Keratinocyte (primary cell): ENCODE results near the gene PDE9A. TPM values are rescaled to one million over a fixed set of nuclear protein-coding genes. Genes with fewer than 3 reads are reported as not detected.
"Not testable (repeated sequence)": the region's sequence is repeated elsewhere in the genome, so short reads cannot be mapped to it uniquely, and the experiment has no call there.

Source experiments
- DNase-seq: peaks from one replicate; pipeline ENCODE4 v3.0.0-alpha.2; 2011; ENCODE audit warnings: low read depth, missing footprints, low spot score
- FAIRE-seq: peaks from 2 replicates; lab custom pipeline; 2011; peaks lifted over from hg19 to GRCh38; lab: Jason Lieb, UNC
- H2AFZ ChIP-seq: 2 replicates; pipeline ENCODE4 v1.6.0; 2012; ENCODE audit warnings: low read length, control low read depth, inconsistent platforms; ENCODE audit not compliant: control insufficient read depth
- H3K27ac ChIP-seq: 2 replicates; pipeline ENCODE4 v1.5.1; 2011; ENCODE audit warnings: low read length; ENCODE audit not compliant: control insufficient read depth, insufficient read depth
- H3K27me3 ChIP-seq: 3 replicates; pipeline ENCODE4 v1.6.0; 2011; ENCODE audit warnings: low read length; ENCODE audit not compliant: control insufficient read depth, insufficient read depth; ENCODE audit errors: extremely low read depth
- H3K36me3 ChIP-seq, 2 experiments: 2 replicates in 1 of 2; 3 replicates in 1 of 2; pipeline ENCODE4 v1.5.1; 2011; ENCODE audit warnings: low read length in 2 of 2, mild to moderate bottlenecking in 1 of 2; ENCODE audit not compliant: control insufficient read depth in 2 of 2, insufficient read depth in 2 of 2; ENCODE audit errors: extremely low read depth in 1 of 2
- H3K4me1 ChIP-seq: 3 replicates; pipeline ENCODE4 v1.5.1; 2011; ENCODE audit warnings: low read length; ENCODE audit not compliant: control insufficient read depth, insufficient read depth; ENCODE audit errors: extremely low read depth
- H3K4me2 ChIP-seq: 3 replicates; pipeline ENCODE4 v1.6.0; 2011; ENCODE audit warnings: low read depth, low read length; ENCODE audit not compliant: control insufficient read depth, insufficient read depth; ENCODE audit errors: extremely low read depth
- H3K4me3 ChIP-seq, 3 experiments: fragments of 200-600 bp in 1 of 3; sonication (generic) in 1 of 3; 2 replicates in 2 of 3; 3 replicates in 1 of 3; pipeline ENCODE4 v1.5.1; 2011 to 2016; ENCODE audit warnings: low read length in 3 of 3, mild to moderate bottlenecking in 3 of 3, control low read depth in 2 of 3, inconsistent platforms in 1 of 3, low read depth in 1 of 3, mixed read lengths in 1 of 3, mixed run types in 1 of 3, moderate library complexity in 1 of 3; ENCODE audit not compliant: control insufficient read depth in 2 of 3, insufficient read depth in 2 of 3; ENCODE audit errors: extremely low read depth in 1 of 3
- H3K79me2 ChIP-seq: 2 replicates; pipeline ENCODE4 v1.6.0; 2012; ENCODE audit warnings: low read length; ENCODE audit not compliant: control insufficient read depth, insufficient read depth
- H3K9ac ChIP-seq: 3 replicates; pipeline ENCODE4 v1.6.0; 2011; ENCODE audit warnings: low read length; ENCODE audit not compliant: control insufficient read depth, insufficient read depth; ENCODE audit errors: extremely low read depth
- H3K9me1 ChIP-seq: 3 replicates; pipeline ENCODE4 v1.6.0; 2011; ENCODE audit warnings: low read length; ENCODE audit not compliant: control insufficient read depth, insufficient read depth; ENCODE audit errors: extremely low read depth
- H3K9me3 ChIP-seq: 2 replicates; pipeline ENCODE4 v1.5.1; 2012; ENCODE audit warnings: low read depth, low read length; ENCODE audit not compliant: control insufficient read depth
- H4K20me1 ChIP-seq: 3 replicates; pipeline ENCODE4 v1.6.0; 2011; ENCODE audit warnings: low read length; ENCODE audit not compliant: control insufficient read depth, insufficient read depth; ENCODE audit errors: extremely low read depth
- CTCF ChIP-seq, 3 experiments: IDR thresholded peaks in 1 of 3; conservative IDR thresholded peaks in 1 of 3; optimal IDR thresholded peaks in 1 of 3; 2 replicates in 2 of 3; 3 replicates in 1 of 3; pipeline versions ENCODE3 to v1.5.1; 2011; ENCODE audit warnings: low read length in 3 of 3, mild to moderate bottlenecking in 3 of 3, moderate library complexity in 2 of 3, control low read depth in 1 of 3, inconsistent platforms in 1 of 3; ENCODE audit not compliant: insufficient read depth in 2 of 3; ENCODE audit errors: extremely low read depth in 1 of 3
- EZH2 ChIP-seq: IDR thresholded peaks from one replicate; pipeline ENCODE4 v1.6.1; 2012; ENCODE audit warnings: inconsistent platforms, mild to moderate bottlenecking, low read length, moderate library complexity
- dilution Hi-C: fragments of 300-500 bp; cut with MboI; formaldehyde crosslinking; loops from one replicate; pipeline ENCODE4 v1.7.0; 2020; ENCODE audit warnings: low sequenced_read_pairs; ENCODE audit not compliant: extremely low pct_ligation_motif_present
- polyA plus RNA-seq, 5 experiments: library from polyadenylated mRNA; depleted of rRNA in 3 of 5; stranded (reverse) in 3 of 5; stranded (forward) in 1 of 5; unstranded in 1 of 5; fragments of >200 nt; gene quantifications; 1 replicate in 1 of 5; 2 replicates in 3 of 5; 3 replicates in 1 of 5; pipeline versions ENCODE4 v1.2.1 to v1.2.3, GENCODE V29; 2011 to 2012; ENCODE audit warnings: missing spikeins in 2 of 5, low read depth in 1 of 5, low replicate concordance in 1 of 5

PDE9A gene
- polyA plus RNA-seq, 1 donor (not counting 4 experiments of a cell fraction or from before 2014, with no cell fraction given) = 0.13 TPM

- Histone ChIP-seq H3K27ac (no peak overlapping the region), H3K4me1 (no peaks in the 10 kb centered on the region), H2AFZ (no peak overlapping the region), H3K9ac (no peak overlapping the region), H3K9me3 (no peaks in the 10 kb centered on the region), H3K4me2 (no peak overlapping the region), H3K79me2 (no peaks in the 10 kb centered on the region), H3K36me3 (no peaks in the 10 kb centered on the region), H3K4me3 (no peak overlapping the region), H3K27me3 (peaks cover 6% of the 10 kb centered on the region), H4K20me1 (no peaks in the 10 kb centered on the region), H3K9me1 (no peaks in the 10 kb centered on the region)
- DNase-seq = no peak
- dilution Hi-C loops = no loop called here
- TF ChIP-seq CTCF (optimal IDR thresholded peaks at IDR 0.05 in 1 of 3, IDR thresholded peaks at IDR 0.05 in 1 of 3, conservative IDR thresholded peaks at IDR 0.05 in 1 of 3; ENCODE audit: extremely low read depth in 1 of 3, insufficient read depth in 2 of 3, low read length in 3 of 3) (no peak), EZH2 (no peak)
- FAIRE-seq = no peak
These were observed 53.9 kb downstream of the PDE9A start for GRCh38 chr21:42707207-42707830.

GRCh38 chr21:42708107-42708506 is 54.7 kb downstream of the PDE9A start:
- DNase-seq (no peak), FAIRE-seq (no peak)
- Histone ChIP-seq H3K4me2 (no peak overlapping the region), H2AFZ (no peak overlapping the region), H3K9me1 (no peaks in the 10 kb centered on the region), H3K36me3 (no peaks in the 10 kb centered on the region), H3K27me3 (peaks cover 6% of the 10 kb centered on the region), H4K20me1 (no peaks in the 10 kb centered on the region), H3K79me2 (no peaks in the 10 kb centered on the region), H3K27ac (no peak overlapping the region), H3K4me3 (no peak overlapping the region), H3K4me1 (no peaks in the 10 kb centered on the region), H3K9me3 (no peaks in the 10 kb centered on the region), H3K9ac (no peak overlapping the region)
- TF ChIP-seq CTCF (optimal IDR thresholded peaks at IDR 0.05 in 1 of 3, IDR thresholded peaks at IDR 0.05 in 1 of 3, conservative IDR thresholded peaks at IDR 0.05 in 1 of 3; ENCODE audit: extremely low read depth in 1 of 3, insufficient read depth in 2 of 3, low read length in 3 of 3) (no peak), EZH2 (no peak)
- dilution Hi-C loops = no loop called here

GRCh38 chr21:42708916-42709315 is 55.5 kb downstream of the PDE9A start:
- H4K20me1 ChIP-seq, H3K36me3 ChIP-seq, H3K4me2 ChIP-seq, H3K9me1 ChIP-seq, H3K4me1 ChIP-seq, H2AFZ ChIP-seq, FAIRE-seq, H3K79me2 ChIP-seq, H3K4me3 ChIP-seq, H3K27ac ChIP-seq, H3K9me3 ChIP-seq, dilution Hi-C loops, H3K9ac ChIP-seq, H3K27me3 ChIP-seq, DNase-seq: not testable (repeated sequence)
